Naive thymus-derived CD8-positive, alpha-beta T cell (primary cell): Measurements from ENCODE around the gene TM2D1. TPM values are rescaled to one million over a fixed set of nuclear protein-coding genes. Genes with fewer than 3 reads are reported as not detected.
"Not testable (repeated sequence)": the region's sequence is repeated elsewhere in the genome, so short reads cannot be mapped to it uniquely, and the experiment has no call there.

Experiments used
- ATAC-seq, 2 donors: fragments of 150-1000 bp; cut with Tn5 transposase in 1 of 2; sonication (Bioruptor Pico), chemical (Tn5 transposase) in 1 of 2; 1 replicate in 1 of 2; 2 replicates in 1 of 2; pipeline ENCODE4 v1.10.0; 2021; ENCODE audit warnings: mild to moderate bottlenecking in 2 of 2, moderate library complexity in 2 of 2
- POLR2A ChIA-PET: fragments of 350-600 bp; sonication (Branson Sonifier 250); formaldehyde crosslinking; loops from one replicate; lab custom pipeline; 2021; ENCODE audit warnings: antibody characterized with exemption; lab: Charles Lee
- DNase-seq, 10 donors: peaks; one replicate each; pipeline versions ENCODE4 v3.0.0 to v3.0.0-alpha.2; 2020 to 2022
- H3K27ac Mint-ChIP-seq, 10 donors: one replicate each; pipeline ENCODE4 v1.8.0; 2020 to 2022; ENCODE audit warnings: mild to moderate bottlenecking in 10 of 10, mixed read lengths in 10 of 10, moderate library complexity in 4 of 10, inconsistent platforms in 1 of 10
- H3K27me3 Mint-ChIP-seq, 5 donors: one replicate each; pipeline ENCODE4 v1.8.0; 2021 to 2022; ENCODE audit warnings: mixed read lengths in 5 of 5
- H3K36me3 Mint-ChIP-seq, 3 donors: one replicate each; pipeline ENCODE4 v1.8.0; 2020 to 2022; ENCODE audit warnings: mixed read lengths in 3 of 3, mild to moderate bottlenecking in 2 of 3, inconsistent platforms in 1 of 3
- H3K4me1 Mint-ChIP-seq, 4 donors: one replicate each; pipeline ENCODE4 v1.8.0; 2021 to 2022; ENCODE audit warnings: mixed read lengths in 4 of 4
- H3K4me3 Mint-ChIP-seq, 10 donors: one replicate each; pipeline ENCODE4 v1.8.0; 2020 to 2022; ENCODE audit warnings: mild to moderate bottlenecking in 10 of 10, mixed read lengths in 10 of 10, moderate library complexity in 6 of 10, inconsistent platforms in 1 of 10
- H3K9me3 Mint-ChIP-seq, 9 donors: one replicate each; pipeline ENCODE4 v1.8.0; 2020 to 2022; ENCODE audit warnings: mixed read lengths in 9 of 9, mild to moderate bottlenecking in 3 of 9, inconsistent platforms in 1 of 9, moderate library complexity in 1 of 9
- polyA plus RNA-seq, 3 donors: library from polyadenylated mRNA; unstranded; fragments of 300-500 nt; fragmentation: Illumina TruSeq; gene quantifications; one replicate each; pipeline ENCODE4 v1.2.3, GENCODE V29; 2021
- total RNA-seq, 8 experiments: library from RNA in 2 of 8; stranded (reverse) in 2 of 8; gene quantifications; one replicate each; pipeline ENCODE4 v1.2.3 and lab custom pipeline; 2021 to 2026

The TM2D1 gene
- total and polyA plus RNA-seq, 5 experiments from 2014 or later, result 27.7 to 47.3 (median 37.9) TPM

DNA sequence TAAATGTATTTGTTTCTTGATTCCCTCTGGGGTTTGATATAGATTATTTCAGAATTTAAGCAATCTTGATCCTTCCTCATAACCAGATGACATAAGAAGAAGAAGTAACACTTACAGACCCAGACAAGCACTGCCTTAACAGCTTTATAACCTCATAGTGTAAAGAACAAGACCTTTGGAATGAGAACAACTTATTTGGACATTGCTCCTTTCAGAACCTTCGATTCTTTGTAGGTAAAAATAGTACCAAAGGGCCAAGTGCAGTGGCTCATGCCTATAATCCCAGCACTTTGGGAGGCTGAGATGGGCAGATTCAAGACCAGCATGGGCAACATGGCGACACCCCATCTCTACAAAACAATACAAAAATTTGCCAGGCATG, 15.0 kb downstream of the TM2D1 start:
- POLR2A ChIA-PET, result no interaction called here

DNA sequence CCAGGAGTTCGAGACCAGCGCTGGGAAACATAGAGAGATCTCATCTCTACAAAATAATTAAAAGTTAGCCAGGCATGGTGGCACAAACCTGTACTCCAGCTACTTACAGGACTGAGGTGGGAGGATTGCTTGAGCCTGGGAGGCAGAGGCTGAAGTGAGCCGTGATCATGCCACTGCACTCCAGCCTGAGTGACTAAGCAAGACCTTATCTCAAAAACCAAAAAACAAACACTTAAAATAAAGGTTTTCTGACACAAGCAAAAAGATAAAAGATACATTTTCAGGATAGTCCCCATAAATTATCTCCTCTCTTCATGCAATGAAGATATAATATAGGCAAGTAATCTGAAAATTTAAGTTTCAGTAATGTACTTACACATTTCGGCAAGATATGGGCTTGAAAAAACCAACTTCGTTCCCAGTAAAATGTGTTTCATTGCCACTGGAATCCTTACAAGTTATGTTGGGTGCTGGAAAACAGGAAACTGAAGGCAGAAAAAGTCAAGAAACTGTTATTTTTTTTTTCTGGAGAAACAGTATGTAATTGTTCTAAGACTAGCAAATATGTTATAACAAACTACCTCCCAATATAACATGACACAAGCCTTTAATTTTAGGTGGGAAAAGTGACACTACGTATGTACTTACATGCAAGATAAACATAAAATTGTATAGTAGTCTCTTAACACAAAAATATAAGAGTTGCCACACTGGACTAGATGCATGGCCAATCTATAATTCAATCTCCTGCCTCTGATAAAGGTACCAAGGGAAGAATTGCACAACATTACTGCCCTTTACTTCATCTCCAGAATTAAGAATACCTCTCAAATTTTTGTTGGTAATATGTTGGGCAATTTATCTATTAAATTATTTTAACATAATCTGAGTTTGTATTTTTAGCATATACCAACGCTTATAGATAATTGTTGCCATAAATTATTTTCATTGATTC, 15.7 kb downstream of the TM2D1 start:
- DNase-seq (no peak), ATAC-seq (no peak)
- no peaks in the 10 kb centered on the region for H3K9me3 Mint-ChIP-seq
- peaks cover 0 to 81% (median 12%) of the 10 kb centered on the region in 3 donors for H3K36me3 Mint-ChIP-seq
- H3K4me3 Mint-ChIP-seq, result no peak overlapping the region
- POLR2A ChIA-PET, result no interaction called here
- peaks cover 2 to 20% (median 7%) of the 10 kb centered on the region in 4 donors for H3K4me1 Mint-ChIP-seq
- peak overlapping the region in 2 of 10 donors; percentile 20 to 80 for H3K27ac Mint-ChIP-seq
- H3K27me3 Mint-ChIP-seq, result no peaks in the 10 kb centered on the region

More for the DNA sequence above, 15.0 kb downstream of the TM2D1 start:
- DNase-seq (no peak), ATAC-seq (no peak)
- peak overlapping the region in 2 of 10 donors; percentile 20 to 80 for H3K27ac Mint-ChIP-seq
- H3K4me3 Mint-ChIP-seq, result no peak overlapping the region
- no peaks in the 10 kb centered on the region for H3K9me3 Mint-ChIP-seq
- peaks cover 0 to 80% (median 12%) of the 10 kb centered on the region in 3 donors for H3K36me3 Mint-ChIP-seq
- no peaks in the 10 kb centered on the region for H3K27me3 Mint-ChIP-seq
- H3K4me1 Mint-ChIP-seq, result peaks cover 2 to 23% (median 10%) of the 10 kb centered on the region in 4 donors

DNA sequence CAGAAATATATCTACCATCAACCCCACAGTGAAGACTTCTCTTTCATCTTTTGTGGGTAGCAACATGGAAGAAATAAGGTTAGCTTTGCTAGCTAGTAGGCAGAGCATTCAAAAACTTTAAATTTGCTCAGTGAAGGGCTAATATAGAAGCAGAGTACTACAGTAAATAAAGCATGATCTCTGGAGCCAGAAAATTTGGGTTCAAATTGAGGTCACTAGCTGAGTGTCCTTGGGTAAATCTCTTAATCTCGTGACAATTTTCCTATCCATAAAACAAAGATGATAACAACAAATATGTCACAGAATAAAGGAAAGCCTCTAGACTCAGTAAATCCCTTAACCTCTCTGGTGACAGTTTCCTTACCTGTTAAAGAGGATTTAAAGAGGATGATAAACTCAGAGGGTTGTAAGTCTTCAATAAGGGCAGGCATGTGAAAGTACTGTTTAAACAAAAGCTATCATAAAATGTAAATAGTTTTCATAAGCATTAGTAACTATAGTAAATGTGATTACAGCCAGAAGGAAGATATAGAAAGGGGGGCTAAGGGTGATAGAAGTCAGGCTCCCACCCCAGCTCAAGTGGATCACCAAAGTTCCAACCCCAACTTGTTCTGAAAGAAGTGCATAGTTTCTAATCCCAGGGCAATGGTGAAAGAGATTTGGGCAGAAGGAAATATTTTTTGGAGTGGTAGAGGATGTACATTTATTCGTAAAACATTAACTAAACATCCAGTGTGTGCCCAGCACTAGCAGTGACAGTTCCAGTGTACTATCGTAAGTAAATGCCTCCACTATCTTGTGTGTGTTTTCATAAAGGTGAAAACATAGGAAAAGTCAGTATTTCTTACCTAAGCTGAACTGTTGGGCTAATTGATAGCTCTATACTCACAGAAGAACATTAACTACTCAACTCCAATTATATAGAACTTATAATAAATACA, 24.8 kb downstream of the TM2D1 start:
- H3K4me1 Mint-ChIP-seq, result peaks cover 0 to 4% (median under 1%) of the 10 kb centered on the region in 4 donors
- no peaks in the 10 kb centered on the region for H3K27me3 Mint-ChIP-seq
- DNase-seq (no peak), ATAC-seq (no peak)
- peaks cover 0 to 86% (median 30%) of the 10 kb centered on the region in 3 donors for H3K36me3 Mint-ChIP-seq
- H3K27ac Mint-ChIP-seq, result peak overlapping the region in 3 of 10 donors; percentile 2 to 85 (median 13)
- no peak overlapping the region for H3K4me3 Mint-ChIP-seq
- no peaks in the 10 kb centered on the region for H3K9me3 Mint-ChIP-seq
- POLR2A ChIA-PET, result interaction anchor here (0.6 kb wide), 1 partner anchor 614 kb away, joined by 3 read pairs; no protein-coding TSS in a partner anchor

DNA sequence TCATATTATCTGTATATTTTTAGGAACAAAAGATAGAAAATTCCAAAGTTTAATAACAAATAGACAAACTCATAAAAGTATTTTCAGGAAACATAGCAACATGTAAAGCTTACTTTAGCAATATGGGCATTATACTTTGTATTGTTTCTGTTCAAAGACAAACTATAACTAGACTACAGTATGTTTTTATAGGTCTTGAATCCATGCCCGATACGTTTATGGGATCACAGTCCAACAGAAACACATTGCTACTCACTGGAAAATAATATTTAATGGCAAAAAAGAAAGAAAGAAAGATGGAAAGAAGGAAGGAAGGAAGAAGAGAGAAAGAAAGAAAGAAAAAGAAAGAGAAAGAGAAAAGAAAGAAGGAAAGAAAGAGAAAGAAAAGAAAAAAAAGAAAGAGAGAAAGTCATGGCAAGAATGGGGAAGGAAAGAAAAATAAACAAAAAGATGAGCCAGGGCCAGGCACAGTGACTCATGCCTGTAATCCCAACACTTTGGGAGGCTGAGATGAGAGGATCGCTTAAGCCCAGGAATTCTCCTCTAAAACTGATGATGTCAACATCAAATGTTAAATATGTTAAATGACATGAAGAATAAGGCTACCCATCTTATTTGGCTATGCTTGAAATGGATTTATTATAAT, 32.7 kb downstream of the TM2D1 start:
- ATAC-seq, result no peak
- Mint-ChIP-seq H3K9me3 (no peaks in the 10 kb centered on the region), H3K4me1 (peaks cover 0 to 8% (median 2%) of the 10 kb centered on the region in 4 donors), H3K36me3 (peaks cover 0 to 63% (median 14%) of the 10 kb centered on the region in 3 donors), H3K27ac (peak overlapping the region in 7 of 10 donors; percentile 12 to 74 (median 54)), H3K4me3 (no peak overlapping the region), H3K27me3 (no peaks in the 10 kb centered on the region)
- DNase-seq, result no peak
- POLR2A ChIA-PET, result no interaction called here

- Mint-ChIP-seq H3K27ac (peak overlapping the region in 1 of 10 donors; percentile 86), H3K36me3 (peaks cover 0 to 63% (median 8%) of the 10 kb centered on the region in 3 donors), H3K4me3 (no peak overlapping the region), H3K4me1 (peaks cover 0 to 8% (median 2%) of the 10 kb centered on the region in 4 donors), H3K27me3 (no peaks in the 10 kb centered on the region), H3K9me3 (no peaks in the 10 kb centered on the region)
- POLR2A ChIA-PET, result no interaction called here
- DNase-seq, result no peak
- ATAC-seq, result no peak
Measured at GRCh38 chr1:61687901-61688300, 37.0 kb downstream of the TM2D1 start.

- ATAC-seq (no peak), DNase-seq (no peak)
- Mint-ChIP-seq H3K36me3 (peaks cover 0 to 87% (median 16%) of the 10 kb centered on the region in 3 donors), H3K4me1 (peaks cover 0 to 2% (median 0%) of the 10 kb centered on the region in 4 donors), H3K27me3 (no peaks in the 10 kb centered on the region), H3K9me3 (no peaks in the 10 kb centered on the region), H3K27ac (peak overlapping the region in 2 of 10 donors; percentile 29 to 32), H3K4me3 (no peak overlapping the region)
- POLR2A ChIA-PET, result no interaction called here
Measured at GRCh38 chr1:61682891-61683290, 42.0 kb downstream of the TM2D1 start.

DNA sequence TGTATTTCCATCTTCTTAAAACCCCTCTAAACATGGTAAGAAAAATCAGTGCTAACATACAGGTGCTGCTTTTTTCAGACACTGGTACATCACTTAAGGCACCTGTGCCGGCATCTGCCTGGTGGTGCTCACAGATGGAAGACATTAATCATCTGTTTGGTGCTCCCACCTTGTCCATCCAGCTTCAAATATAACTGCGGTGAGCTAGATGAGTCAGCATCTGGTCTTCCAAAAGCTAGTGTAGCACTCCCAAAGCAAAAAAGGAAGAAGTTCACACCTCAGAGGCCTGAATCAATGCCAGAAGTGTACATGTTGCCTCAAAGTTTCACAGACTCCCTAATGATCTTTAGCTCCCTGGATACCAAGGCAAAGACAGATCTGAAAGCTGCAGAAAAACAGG, 44.4 kb downstream of the TM2D1 start:
- Mint-ChIP-seq H3K27ac (no peak overlapping the region), H3K9me3 (no peaks in the 10 kb centered on the region), H3K4me1 (peaks cover 0 to 2% (median 0%) of the 10 kb centered on the region in 4 donors), H3K36me3 (peaks cover 0 to 69% (median 16%) of the 10 kb centered on the region in 3 donors), H3K4me3 (no peak overlapping the region), H3K27me3 (no peaks in the 10 kb centered on the region)
- DNase-seq (no peak), ATAC-seq (no peak)
- POLR2A ChIA-PET, result no interaction called here

- not testable (repeated sequence) for DNase-seq, H3K4me1 Mint-ChIP-seq, H3K27me3 Mint-ChIP-seq, ATAC-seq, H3K9me3 Mint-ChIP-seq, H3K4me3 Mint-ChIP-seq
- Mint-ChIP-seq H3K27ac (peak overlapping the region in 1 of 10 donors; percentile 12), H3K36me3 (peaks cover 0 to 47% (median 8%) of the 10 kb centered on the region in 3 donors)
- POLR2A ChIA-PET, result interaction anchor here (0.7 kb wide), 2 partner anchors 119 to 237 kb away, joined by 3 to 7 read pairs; no protein-coding TSS in a partner anchor
Measured at GRCh38 chr1:61676881-61677280, 48.1 kb downstream of the TM2D1 start.

DNA sequence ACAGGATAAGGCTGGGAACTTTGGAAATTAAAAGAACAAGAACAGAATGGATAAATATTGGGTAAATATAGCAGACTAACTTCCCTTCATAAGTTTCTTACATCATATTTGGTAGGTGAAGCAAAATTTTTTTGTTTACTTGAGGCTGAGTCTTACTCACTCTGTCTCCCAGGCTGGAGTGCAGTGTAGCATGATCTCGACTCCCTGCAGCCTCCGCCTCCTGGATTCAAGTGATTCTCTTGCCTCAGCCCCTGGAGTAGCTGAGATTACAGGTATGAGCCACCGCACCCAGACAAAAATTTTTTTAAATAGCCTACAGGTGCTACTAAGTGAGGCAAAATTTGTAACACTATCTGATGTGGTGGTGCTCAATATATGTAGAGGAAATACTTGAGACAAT, 50.7 kb downstream of the TM2D1 start:
- DNase-seq (no peak), ATAC-seq (no peak)
- no peaks in the 10 kb centered on the region for H3K27me3 Mint-ChIP-seq
- H3K27ac Mint-ChIP-seq, result peak overlapping the region in 5 of 10 donors; percentile 4 to 38 (median 36)
- H3K36me3 Mint-ChIP-seq, result peaks cover 0 to 26% (median 3%) of the 10 kb centered on the region in 3 donors
- POLR2A ChIA-PET, result no interaction called here
- H3K4me1 Mint-ChIP-seq, result peaks cover 0 to 3% (median 1%) of the 10 kb centered on the region in 4 donors
- no peak overlapping the region for H3K4me3 Mint-ChIP-seq
- H3K9me3 Mint-ChIP-seq, result no peaks in the 10 kb centered on the region

DNA sequence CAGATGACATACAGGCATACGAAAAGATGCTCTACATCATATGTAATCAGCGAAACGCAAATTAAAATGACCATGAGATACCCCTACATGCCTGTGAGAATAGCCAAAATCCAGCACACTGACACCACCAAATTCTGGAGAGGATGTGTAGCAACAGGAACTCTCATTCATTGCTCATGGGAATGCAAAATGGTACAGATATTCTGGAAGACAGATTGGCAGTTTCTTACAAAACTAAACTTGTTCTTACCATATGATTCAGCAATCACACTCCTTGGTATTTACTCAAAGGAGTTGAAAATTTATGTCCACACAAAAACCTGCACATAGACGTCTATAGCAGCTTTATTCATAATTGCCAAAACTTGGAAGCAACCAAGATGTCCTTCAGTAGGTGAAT, 52.6 kb downstream of the TM2D1 start:
- peak overlapping the region in 1 of 10 donors; percentile 34 for H3K27ac Mint-ChIP-seq
- H3K27me3 Mint-ChIP-seq, result no peaks in the 10 kb centered on the region
- DNase-seq (no peak), ATAC-seq (no peak)
- H3K4me3 Mint-ChIP-seq, result no peak overlapping the region
- H3K36me3 Mint-ChIP-seq, result peaks cover 0 to 15% (median 0%) of the 10 kb centered on the region in 3 donors
- POLR2A ChIA-PET, result no interaction called here
- H3K9me3 Mint-ChIP-seq, result no peaks in the 10 kb centered on the region
- H3K4me1 Mint-ChIP-seq, result peaks cover 0 to 3% (median 1%) of the 10 kb centered on the region in 4 donors

DNA sequence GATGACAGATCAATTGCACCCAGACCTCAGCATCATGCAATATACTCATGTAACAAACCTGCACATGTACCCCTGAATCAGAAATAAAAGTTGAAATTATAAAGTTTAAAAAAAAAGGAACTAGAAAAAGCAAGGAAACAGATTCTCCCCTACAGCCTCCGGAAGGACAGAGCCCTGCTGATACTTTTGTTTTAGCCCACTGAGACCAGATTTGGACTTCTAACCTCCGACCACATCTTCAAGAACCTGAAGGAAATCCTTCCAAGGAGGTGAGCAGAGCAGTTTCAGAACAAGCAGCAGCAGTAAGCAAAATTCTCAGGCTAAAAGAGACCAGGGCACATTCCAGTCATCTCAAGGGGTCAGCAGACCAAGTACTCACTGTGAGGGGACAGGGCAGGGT, 54.5 kb downstream of the TM2D1 start:
- Mint-ChIP-seq H3K27me3 (no peaks in the 10 kb centered on the region), H3K36me3 (peaks cover 0 to 16% (median 2%) of the 10 kb centered on the region in 3 donors), H3K4me1 (peaks cover 0 to 3% (median 1%) of the 10 kb centered on the region in 4 donors), H3K4me3 (no peak overlapping the region), H3K9me3 (no peaks in the 10 kb centered on the region), H3K27ac (peak overlapping the region in 2 of 10 donors; percentile 54 to 56)
- POLR2A ChIA-PET, result no interaction called here
- DNase-seq (no peak), ATAC-seq (no peak)

- Mint-ChIP-seq H3K4me3 (no peak overlapping the region), H3K9me3 (no peaks in the 10 kb centered on the region), H3K27ac (peak overlapping the region in 2 of 10 donors; percentile 54 to 56), H3K27me3 (no peaks in the 10 kb centered on the region), H3K36me3 (peaks cover 0 to 16% (median 2%) of the 10 kb centered on the region in 3 donors), H3K4me1 (peaks cover 0 to 3% (median 1%) of the 10 kb centered on the region in 4 donors)
- POLR2A ChIA-PET, result no interaction called here
- DNase-seq, result no peak
- ATAC-seq, result no peak
Measured at GRCh38 chr1:61670016-61670415, 54.9 kb downstream of the TM2D1 start.
